Measurements from ENCODE around the gene MME.

The MME gene

GRCh38 chr3:155070316-155070715 is 9.8 kb upstream of the MME start:
- CTCF ChIA-PET = no interaction called here
- Mint-ChIP-seq H3K4me3 (no peak overlapping the region), H3K36me3 (no peaks in the 10 kb centered on the region), H3K27me3 (no peaks in the 10 kb centered on the region), H3K4me1 (no peaks in the 10 kb centered on the region), H3K9me3 (peaks cover 3% of the 10 kb centered on the region), H3K27ac (no peak overlapping the region)
- DNase-seq = no peak

- CTCF ChIA-PET = no interaction called here
- H3K4me3 Mint-ChIP-seq = no peak overlapping the region
- no peaks in the 10 kb centered on the region for H3K36me3 Mint-ChIP-seq
- no peaks in the 10 kb centered on the region for H3K4me1 Mint-ChIP-seq
- H3K9me3 Mint-ChIP-seq = peaks cover 3% of the 10 kb centered on the region
- H3K27me3 Mint-ChIP-seq = no peaks in the 10 kb centered on the region
- no peak for DNase-seq
- no peak overlapping the region for H3K27ac Mint-ChIP-seq
These were observed 9.2 kb upstream of the MME start for GRCh38 chr3:155070932-155071387.

- Mint-ChIP-seq H3K4me3 (no peak overlapping the region), H3K36me3 (no peaks in the 10 kb centered on the region), H3K27me3 (peaks cover 29% of the 10 kb centered on the region), H3K9me3 (peaks cover 3% of the 10 kb centered on the region), H3K27ac (no peak overlapping the region), H3K4me1 (peaks cover 1% of the 10 kb centered on the region)
- no peak for DNase-seq
- CTCF ChIA-PET = no interaction called here
These were observed 4.9 kb upstream of the MME start for GRCh38 chr3:155075200-155075599.

GRCh38 chr3:155076888-155077287 is 3.2 kb upstream of the MME start:
- no peak for DNase-seq
- Mint-ChIP-seq H3K36me3 (no peaks in the 10 kb centered on the region), H3K27me3 (peaks cover 38% of the 10 kb centered on the region), H3K27ac (no peak overlapping the region), H3K4me3 (no peak overlapping the region), H3K9me3 (no peaks in the 10 kb centered on the region), H3K4me1 (peaks cover 6% of the 10 kb centered on the region)
- CTCF ChIA-PET = no interaction called here

GRCh38 chr3:155078711-155079467 is 1.2 kb upstream of the MME start:
- Mint-ChIP-seq H3K27me3 (peaks cover 38% of the 10 kb centered on the region), H3K36me3 (no peaks in the 10 kb centered on the region), H3K9me3 (no peaks in the 10 kb centered on the region), H3K27ac (no peak overlapping the region), H3K4me1 (peaks cover 6% of the 10 kb centered on the region), H3K4me3 (no peak overlapping the region)
- CTCF ChIA-PET = no interaction called here
- DNase-seq = no peak

GRCh38 chr3:155079468-155079745 is 712 bp upstream of the MME start:
- Mint-ChIP-seq H3K4me3 (no peak overlapping the region), H3K27me3 (peaks cover 38% of the 10 kb centered on the region), H3K36me3 (no peaks in the 10 kb centered on the region), H3K27ac (no peak overlapping the region), H3K4me1 (peaks cover 6% of the 10 kb centered on the region), H3K9me3 (no peaks in the 10 kb centered on the region)
- DNase-seq = no peak
- CTCF ChIA-PET = no interaction called here

- Mint-ChIP-seq H3K27me3 (peaks cover 38% of the 10 kb centered on the region), H3K27ac (no peak overlapping the region), H3K4me3 (no peak overlapping the region), H3K9me3 (no peaks in the 10 kb centered on the region), H3K36me3 (no peaks in the 10 kb centered on the region), H3K4me1 (peaks cover 6% of the 10 kb centered on the region)
- no peak for DNase-seq
- CTCF ChIA-PET = no interaction called here
These were observed 573 bp downstream of the MME start for GRCh38 chr3:155080692-155081091.

GRCh38 chr3:155083313-155083905 is 3.3 kb downstream of the MME start:
- CTCF ChIA-PET = no interaction called here
- Mint-ChIP-seq H3K9me3 (no peaks in the 10 kb centered on the region), H3K27me3 (peaks cover 27% of the 10 kb centered on the region), H3K36me3 (no peaks in the 10 kb centered on the region), H3K4me1 (peaks cover 6% of the 10 kb centered on the region), H3K27ac (no peak overlapping the region), H3K4me3 (no peak overlapping the region)
- no peak for DNase-seq

- no peaks in the 10 kb centered on the region for H3K9me3 Mint-ChIP-seq
- H3K27ac Mint-ChIP-seq = no peak overlapping the region
- H3K4me3 Mint-ChIP-seq = no peak overlapping the region
- peaks cover 16% of the 10 kb centered on the region for H3K27me3 Mint-ChIP-seq
- DNase-seq = no peak
- no peaks in the 10 kb centered on the region for H3K36me3 Mint-ChIP-seq
- CTCF ChIA-PET = interaction anchor here (0.6 kb wide), 1 partner anchor 41 kb away, joined by 3 read pairs; no protein-coding TSS in a partner anchor
- H3K4me1 Mint-ChIP-seq = peaks cover 6% of the 10 kb centered on the region
These were observed 4.4 kb downstream of the MME start for GRCh38 chr3:155084567-155084966.

GRCh38 chr3:155086051-155086450 is 5.9 kb downstream of the MME start:
- DNase-seq = no peak
- Mint-ChIP-seq H3K27ac (no peak overlapping the region), H3K4me3 (no peak overlapping the region), H3K4me1 (no peaks in the 10 kb centered on the region), H3K27me3 (peaks cover under 1% of the 10 kb centered on the region), H3K9me3 (no peaks in the 10 kb centered on the region), H3K36me3 (no peaks in the 10 kb centered on the region)
- CTCF ChIA-PET = no interaction called here

- no peaks in the 10 kb centered on the region for H3K36me3 Mint-ChIP-seq
- no peaks in the 10 kb centered on the region for H3K4me1 Mint-ChIP-seq
- CTCF ChIA-PET = no interaction called here
- no peak overlapping the region for H3K4me3 Mint-ChIP-seq
- H3K27ac Mint-ChIP-seq = no peak overlapping the region
- DNase-seq = no peak
- no peaks in the 10 kb centered on the region for H3K27me3 Mint-ChIP-seq
- H3K9me3 Mint-ChIP-seq = no peaks in the 10 kb centered on the region
These were observed 8.7 kb downstream of the MME start for GRCh38 chr3:155088706-155089345.

- H3K4me3 Mint-ChIP-seq = no peak overlapping the region
- H3K27ac Mint-ChIP-seq = no peak overlapping the region
- no peaks in the 10 kb centered on the region for H3K27me3 Mint-ChIP-seq
- CTCF ChIA-PET = no interaction called here
- no peaks in the 10 kb centered on the region for H3K36me3 Mint-ChIP-seq
- no peaks in the 10 kb centered on the region for H3K4me1 Mint-ChIP-seq
- DNase-seq = no peak
- H3K9me3 Mint-ChIP-seq = no peaks in the 10 kb centered on the region
These were observed 9.4 kb downstream of the MME start for GRCh38 chr3:155089495-155089894.

- no peak for DNase-seq
- Mint-ChIP-seq H3K27me3 (no peaks in the 10 kb centered on the region), H3K9me3 (peaks cover 2% of the 10 kb centered on the region), H3K4me3 (no peak overlapping the region), H3K27ac (no peak overlapping the region), H3K36me3 (no peaks in the 10 kb centered on the region), H3K4me1 (no peaks in the 10 kb centered on the region)
- CTCF ChIA-PET = no interaction called here
These were observed 13.1 kb downstream of the MME start for GRCh38 chr3:155093261-155093660.

- Mint-ChIP-seq H3K36me3 (no peaks in the 10 kb centered on the region), H3K4me3 (no peak overlapping the region)
These were observed 16.3 kb downstream of the MME start for GRCh38 chr3:155096303-155097008.

GRCh38 chr3:155097009-155097349 is 16.9 kb downstream of the MME start:
- CTCF ChIA-PET = no interaction called here
- H3K4me1 Mint-ChIP-seq = no peaks in the 10 kb centered on the region
- no peaks in the 10 kb centered on the region for H3K36me3 Mint-ChIP-seq
- H3K27me3 Mint-ChIP-seq = no peaks in the 10 kb centered on the region
- no peak for DNase-seq
- H3K27ac Mint-ChIP-seq = no peak overlapping the region
- no peak overlapping the region for H3K4me3 Mint-ChIP-seq
- peaks cover 10% of the 10 kb centered on the region for H3K9me3 Mint-ChIP-seq

More at GRCh38 chr3:155096303-155097008, 16.3 kb downstream of the MME start:
- CTCF ChIA-PET = no interaction called here
- no peaks in the 10 kb centered on the region for H3K4me1 Mint-ChIP-seq
- H3K27me3 Mint-ChIP-seq = no peaks in the 10 kb centered on the region
- no peak for DNase-seq
- H3K27ac Mint-ChIP-seq = no peak overlapping the region
- peaks cover 10% of the 10 kb centered on the region for H3K9me3 Mint-ChIP-seq

Measured in activated naive CD4-positive, alpha-beta T cell treated with anti-CD3 and anti-CD28 coated beads, Interleukin-2, amount 10 ng/mL, durations not matched to agents 7 days and 5 days (primary cell).